Spleen (tissue), 11 donors: ENCODE measurements around the gene DPP7. TPM values are rescaled to one million over a fixed set of nuclear protein-coding genes. Genes with fewer than 3 reads are reported as not detected.

Experiments used
- DNase-seq: peaks from one replicate; pipeline ENCODE4 v3.0.0-alpha.2; 2020
- H3K27ac ChIP-seq, 8 donors: fragments of 200-600 bp; sonication (generic) in 7 of 8; 1 replicate in 4 of 8; 2 replicates in 4 of 8; pipeline versions ENCODE4 v1.5.0 to v1.8.0; 2016 to 2021; ENCODE audit warnings: inconsistent platforms in 4 of 8, mild to moderate bottlenecking in 4 of 8, moderate library complexity in 1 of 8
- H3K27me3 ChIP-seq, 7 donors: fragments of 200-600 bp; sonication (generic) in 6 of 7; replicated peaks in 1 of 7; 1 replicate in 4 of 7; 2 replicates in 3 of 7; pipeline versions ENCODE4 v1.5.0 to v1.8.0; 2016 to 2021; ENCODE audit warnings: inconsistent platforms in 3 of 7, mild to moderate bottlenecking in 1 of 7
- H3K36me3 ChIP-seq, 6 donors: fragments of 200-600 bp; sonication (generic) in 5 of 6; 1 replicate in 4 of 6; 2 replicates in 2 of 6; pipeline versions ENCODE4 v1.5.0 to v1.8.0; 2016 to 2021; ENCODE audit warnings: inconsistent platforms in 2 of 6
- H3K4me1 ChIP-seq, 6 donors: fragments of 200-600 bp; sonication (generic) in 5 of 6; 1 replicate in 3 of 6; 2 replicates in 3 of 6; pipeline versions ENCODE4 v1.5.0 to v1.8.0; 2016 to 2021; ENCODE audit warnings: inconsistent platforms in 3 of 6
- H3K4me3 ChIP-seq, 8 donors: fragments of 200-600 bp; sonication (generic) in 7 of 8; 1 replicate in 4 of 8; 2 replicates in 4 of 8; pipeline versions ENCODE4 v1.5.0 to v1.8.0; 2016 to 2021; ENCODE audit warnings: inconsistent platforms in 4 of 8, mild to moderate bottlenecking in 4 of 8, moderate library complexity in 2 of 8
- H3K9me3 ChIP-seq, 8 donors: fragments of 200-600 bp; sonication (generic) in 7 of 8; 1 replicate in 4 of 8; 2 replicates in 4 of 8; pipeline versions ENCODE4 v1.5.0 to v1.8.0; 2016 to 2021; ENCODE audit warnings: inconsistent platforms in 4 of 8
- CTCF ChIP-seq, 11 experiments: fragments of 200-600 bp in 7 of 11; fragments of 450-650 bp in 4 of 11; sonication (generic) in 4 of 11; IDR thresholded peaks in 8 of 11; conservative IDR thresholded peaks in 3 of 11; 1 replicate in 7 of 11; 2 replicates in 4 of 11; pipeline versions ENCODE4 v1.4.0 to v1.8.0; 2016 to 2021; ENCODE audit warnings: antibody characterized with exemption in 11 of 11, inconsistent platforms in 4 of 11, mild to moderate bottlenecking in 1 of 11
- POLR2A ChIP-seq, 3 donors: fragments of 450-650 bp; IDR thresholded peaks; one replicate each; pipeline ENCODE4 v1.5.1; 2017; ENCODE audit warnings: antibody characterized with exemption in 3 of 3, mild to moderate bottlenecking in 1 of 3
- POLR2AphosphoS5 ChIP-seq, 3 donors: sonication (generic); formaldehyde crosslinking; IDR thresholded peaks; one replicate each; pipeline ENCODE4 v1.5.1; 2017; ENCODE audit warnings: antibody characterized with exemption in 3 of 3
- WGBS, 5 donors: extraction: QIAGEN DNeasy Blood & Tissue Kit in 3 of 5; methylation state at CpG; one replicate each; pipeline versions ENCODE4 v1.1.5 to v1.1.7; 2013 to 2018; 5-methylcytosine and 5-hydroxymethylcytosine counted together
- intact Hi-C: fragments of 100-400 bp; cut with DNase I; formaldehyde crosslinking; loops from one replicate; pipeline ENCODE4 v1.15.0; 2023; ENCODE audit warnings: low total_unique reads
- polyA plus RNA-seq, 3 donors: library from polyadenylated mRNA; stranded (reverse); fragments of 200-250 nt; gene quantifications; one replicate each; pipeline ENCODE4 v1.2.1, GENCODE V29; 2013
- total RNA-seq, 7 donors: library from RNA; depleted of rRNA in 3 of 7; stranded (reverse); fragments of >200 nt in 3 of 7; fragmentation: NEBNext Ultra II Directional in 4 of 7; extraction: Animal tissue kit (Norgen Biotek cat#: 25700) in 4 of 7; gene quantifications; one replicate each; pipeline versions ENCODE4 v1.1.0 to v1.2.1, GENCODE V29; 2016 to 2021
- donor health status: healthy with polysubstance abuse.
- donor health status: DM: no; HTN: no; CAD: no; lungs with moderate emphysema.
- donor health status: DM: no; HTN: no; CAD: no.
- donor health status: Bipolar disorder and iron deficiency.
- donor health status: healthy.
- donor health status: DM: no; HTN: no; CAD: no.
- donor health status: DM: yes; HTN: yes; CAD: no.

The DPP7 gene
- total and polyA plus RNA-seq, 10 donors: 105 to 536 (median 214) TPM

- no peaks in the 10 kb centered on the region for H3K36me3 ChIP-seq
- no peak overlapping the region for H3K4me3 ChIP-seq
- peaks cover 0 to 59% (median 28%) of the 10 kb centered on the region in 7 donors for H3K27me3 ChIP-seq
- DNase-seq: no peak
- H3K27ac ChIP-seq: no peak overlapping the region
- H3K9me3 ChIP-seq: peaks cover 0 to 10% (median 0%) of the 10 kb centered on the region in 8 donors
- intact Hi-C loops: no loop called here
- H3K4me1 ChIP-seq: no peaks in the 10 kb centered on the region
- WGBS, 5 donors: 73 to 81% (median 76%) methylated on average over 6 to 27 of the region's 27 CpGs
- no peak for TF ChIP-seq POLR2AphosphoS5 (IDR thresholded peaks at IDR 0.05)
These were observed 33.7 kb upstream of the DPP7 start for GRCh38 chr9:137148242-137148641.

GRCh38 chr9:137147793-137148160 is 33.2 kb upstream of the DPP7 start:
- H3K36me3 ChIP-seq: no peaks in the 10 kb centered on the region
- intact Hi-C loops: no loop called here
- DNase-seq: no peak
- WGBS, 5 donors: 28 to 41% (median 35%) methylated on average over 9 to 24 of the region's 24 CpGs
- H3K9me3 ChIP-seq: peaks cover 0 to 10% (median 0%) of the 10 kb centered on the region in 8 donors
- H3K27ac ChIP-seq: no peak overlapping the region
- TF ChIP-seq POLR2A (IDR thresholded peaks at IDR 0.05): no peak
- TF ChIP-seq POLR2AphosphoS5 (IDR thresholded peaks at IDR 0.05): no peak
- TF ChIP-seq CTCF (IDR thresholded peaks at IDR 0.05 in 8 of 11, conservative IDR thresholded peaks at IDR 0.05 in 3 of 11): no peak
- H3K27me3 ChIP-seq: peaks cover 0 to 64% (median 33%) of the 10 kb centered on the region in 7 donors
- H3K4me1 ChIP-seq: no peaks in the 10 kb centered on the region
- H3K4me3 ChIP-seq: no peak overlapping the region

- peaks cover 0 to 10% (median 0%) of the 10 kb centered on the region in 8 donors for H3K9me3 ChIP-seq
- no peaks in the 10 kb centered on the region for H3K4me1 ChIP-seq
- H3K4me3 ChIP-seq: no peak overlapping the region
- intact Hi-C loops: no loop called here
- H3K36me3 ChIP-seq: no peaks in the 10 kb centered on the region
- TF ChIP-seq POLR2AphosphoS5 (IDR thresholded peaks at IDR 0.05) (no peak), CTCF (IDR thresholded peaks at IDR 0.05 in 8 of 11, conservative IDR thresholded peaks at IDR 0.05 in 3 of 11) (no peak), POLR2A (IDR thresholded peaks at IDR 0.05) (no peak)
- DNase-seq: no peak
- peaks cover 0 to 69% (median 38%) of the 10 kb centered on the region in 7 donors for H3K27me3 ChIP-seq
- H3K27ac ChIP-seq: no peak overlapping the region
- 85 to 89% (median 88%) methylated on average over 25 to 26 of the region's 26 CpGs for WGBS, 5 donors
These were observed 32.7 kb upstream of the DPP7 start for GRCh38 chr9:137147091-137147792.

GRCh38 chr9:137146527-137146918 is 32.0 kb upstream of the DPP7 start:
- peaks cover 0 to 10% (median 0%) of the 10 kb centered on the region in 8 donors for H3K9me3 ChIP-seq
- no peak for DNase-seq
- intact Hi-C loops: no loop called here
- H3K27ac ChIP-seq: no peak overlapping the region
- H3K27me3 ChIP-seq: peaks cover 0 to 76% (median 44%) of the 10 kb centered on the region in 7 donors
- 52 to 72% (median 71%) methylated on average over 2 to 9 of the region's 9 CpGs for WGBS, 5 donors
- no peak overlapping the region for H3K4me3 ChIP-seq
- TF ChIP-seq CTCF (IDR thresholded peaks at IDR 0.05 in 8 of 11, conservative IDR thresholded peaks at IDR 0.05 in 3 of 11) (no peak), POLR2AphosphoS5 (IDR thresholded peaks at IDR 0.05) (no peak), POLR2A (IDR thresholded peaks at IDR 0.05) (no peak)
- no peaks in the 10 kb centered on the region for H3K4me1 ChIP-seq
- H3K36me3 ChIP-seq: no peaks in the 10 kb centered on the region
